GM18502 (cell line): ENCODE results near the gene TYW1B.
"Not testable (repeated sequence)": the region's sequence is repeated elsewhere in the genome, so short reads cannot be mapped to it uniquely, and the experiment has no call there.

ENCODE experiments used
- ATAC-seq: cut with Tn5 transposase; IDR thresholded peaks from one replicate; pipeline ENCODE4 v1.9.1; 2021; ENCODE audit warnings: mild to moderate bottlenecking; ENCODE audit not compliant: unreplicated experiment, poor library complexity

Gene TYW1B

DNA sequence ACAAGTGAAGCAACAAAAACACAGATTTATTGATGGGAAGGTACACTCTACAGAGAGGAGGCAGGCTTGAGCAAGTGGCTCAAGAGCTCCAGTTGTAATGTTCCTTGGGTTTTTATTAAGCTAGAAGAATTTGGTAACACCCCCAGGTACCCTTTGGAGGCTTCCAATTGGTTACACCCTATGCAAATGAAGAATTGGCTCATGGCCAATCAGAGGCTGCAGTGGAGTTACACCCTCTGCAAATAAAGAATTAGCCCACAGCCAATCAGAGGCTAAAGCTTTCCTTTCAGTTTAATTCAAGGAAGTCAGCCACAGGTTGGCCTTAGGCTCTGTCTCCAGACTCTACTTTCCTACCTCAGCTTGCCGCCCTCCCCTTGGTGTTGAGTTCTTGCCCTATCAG lies 10.3 kb downstream of the TYW1B start:
- not testable (repeated sequence) for ATAC-seq

DNA sequence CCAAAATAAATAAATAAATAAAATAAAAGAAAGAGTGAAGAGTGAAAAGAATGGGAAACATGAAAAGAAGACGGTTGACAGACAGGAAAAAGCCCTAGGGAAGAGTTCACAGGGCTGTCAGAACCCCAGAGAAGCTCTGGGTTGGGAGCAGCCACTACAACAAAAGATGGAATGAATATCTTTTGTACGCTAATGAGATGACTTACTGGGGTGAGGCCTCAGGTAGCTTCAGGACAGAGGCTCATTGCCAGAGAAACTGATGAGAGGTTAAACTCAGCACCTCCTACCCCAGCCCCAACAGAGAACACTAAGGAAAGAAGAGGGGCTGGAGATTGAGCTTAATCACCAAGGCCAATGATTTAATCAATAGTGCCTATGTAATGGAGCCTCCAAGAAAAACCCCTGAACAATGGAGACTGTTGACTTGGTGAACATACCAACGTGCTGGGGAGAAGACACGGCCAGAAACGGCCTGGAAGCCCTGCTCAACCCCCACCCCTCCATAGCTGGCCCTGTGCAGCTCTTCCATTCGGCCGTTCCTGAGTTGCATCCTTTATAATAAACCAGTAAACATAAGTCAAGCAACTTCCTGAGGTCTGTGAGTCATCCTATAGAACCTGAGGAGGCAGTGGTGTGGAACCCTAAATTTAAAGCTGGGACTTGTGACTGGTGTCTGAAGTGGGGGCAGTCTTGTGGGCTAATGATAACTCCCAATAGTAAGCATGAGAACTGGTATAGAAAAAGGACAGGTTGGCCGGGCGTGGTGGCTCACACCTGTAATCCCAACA lies 11.4 kb downstream of the TYW1B start:
- not testable (repeated sequence) for ATAC-seq

DNA sequence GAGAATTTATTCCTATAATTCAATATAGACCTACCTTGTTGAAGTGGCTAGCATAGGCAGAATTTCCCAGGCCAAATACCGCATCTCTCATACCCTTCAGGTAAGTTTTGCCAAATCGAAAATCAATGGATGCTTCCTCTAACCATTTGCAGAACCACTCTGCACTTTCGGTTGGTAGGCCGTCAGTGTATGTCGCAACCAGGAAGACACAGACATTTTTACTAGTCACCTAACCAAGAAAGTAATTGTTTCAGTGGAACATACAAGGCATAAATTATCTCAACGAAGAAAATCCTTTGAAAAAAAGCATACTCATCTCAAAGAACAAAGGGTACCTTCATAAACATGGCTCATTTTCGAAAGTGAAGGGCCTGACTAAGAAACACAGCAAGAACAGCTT lies 17.6 kb downstream of the TYW1B start:
- ATAC-seq = not testable (repeated sequence)

DNA sequence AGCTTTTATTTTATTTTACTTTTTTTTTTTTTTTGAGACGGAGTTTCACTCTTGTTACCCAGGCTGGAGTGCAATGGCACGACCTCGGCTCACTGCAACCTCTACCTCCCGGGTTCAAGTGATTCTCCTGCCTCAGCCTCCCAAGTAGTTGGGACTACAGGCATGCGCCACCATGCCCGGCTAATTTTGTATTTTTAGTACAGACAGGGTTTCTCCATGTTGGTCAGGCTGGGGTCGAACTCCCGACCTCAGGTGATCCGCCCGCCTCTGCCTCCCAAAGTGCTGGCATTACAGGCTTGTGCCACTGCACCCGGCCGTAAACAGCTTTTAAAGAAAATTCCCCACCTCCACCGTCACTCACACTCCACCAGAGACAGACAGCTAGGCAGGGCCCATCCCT lies 19.5 kb downstream of the TYW1B start:
- not testable (repeated sequence) for ATAC-seq

DNA sequence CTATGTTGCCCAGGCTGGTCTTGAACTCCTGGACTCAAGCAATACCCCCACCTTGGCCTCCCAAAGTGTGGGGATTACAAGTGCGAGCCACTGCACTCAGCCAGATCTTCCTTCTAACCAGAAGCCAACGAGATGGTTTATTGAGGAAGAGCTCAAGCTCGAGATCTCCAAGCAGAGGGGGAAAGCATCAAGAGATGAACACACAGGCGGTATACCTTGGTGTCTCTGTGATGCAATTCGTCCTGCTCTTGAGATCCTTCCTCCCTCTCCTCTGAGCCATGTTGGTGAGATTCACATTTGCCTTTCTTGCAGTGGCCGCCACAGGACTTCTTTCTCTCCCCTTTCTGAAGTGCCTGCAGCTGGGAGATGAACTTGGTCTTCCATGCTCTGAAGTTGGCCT lies 21.1 kb downstream of the TYW1B start:
- ATAC-seq = not testable (repeated sequence)

DNA sequence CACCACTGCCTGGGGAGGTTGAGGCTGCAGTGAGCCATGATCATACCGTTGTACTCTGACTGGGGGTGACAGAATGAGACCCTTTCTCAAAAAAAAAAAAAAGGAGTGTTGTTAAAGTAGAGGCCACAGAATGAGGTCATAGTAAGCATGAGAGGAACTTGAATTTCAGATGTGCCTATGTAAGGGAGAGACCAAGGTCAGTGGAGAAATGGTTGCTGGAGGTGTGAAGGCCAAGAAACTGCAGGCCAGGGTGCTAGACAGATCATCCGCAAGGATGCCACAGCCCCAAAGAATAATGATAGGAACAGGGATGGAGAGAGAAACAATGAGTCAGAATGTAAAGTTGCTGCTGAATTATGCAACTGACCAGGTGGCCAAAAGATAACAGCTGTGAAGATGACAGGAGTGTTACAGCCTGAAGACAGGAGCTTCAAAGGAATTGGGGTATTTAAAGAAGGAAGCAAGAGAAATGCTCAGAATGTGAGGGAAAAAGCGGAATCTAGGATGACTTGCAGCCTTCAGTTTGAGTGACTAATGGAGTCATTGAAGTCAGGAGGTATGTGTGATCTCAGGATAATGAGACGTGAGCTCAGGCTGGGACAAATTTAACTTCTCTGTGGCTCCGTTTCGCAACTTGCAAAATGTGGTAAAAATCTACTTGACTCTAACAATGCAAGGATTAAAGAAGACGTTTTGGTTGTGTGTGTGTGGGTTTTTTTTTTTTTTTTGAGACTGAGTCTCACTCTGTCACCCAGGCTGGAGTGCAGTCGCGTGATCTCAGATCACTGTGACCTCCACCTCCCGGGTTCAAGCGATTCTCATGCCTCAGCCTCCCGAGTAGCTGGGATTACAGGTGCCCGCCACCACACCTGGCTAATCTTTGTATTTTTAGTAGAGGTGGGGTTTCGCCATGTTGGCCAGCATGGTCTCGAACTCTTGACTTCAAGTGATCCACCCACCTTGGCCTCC lies 22.2 kb downstream of the TYW1B start:
- no peak for ATAC-seq

DNA sequence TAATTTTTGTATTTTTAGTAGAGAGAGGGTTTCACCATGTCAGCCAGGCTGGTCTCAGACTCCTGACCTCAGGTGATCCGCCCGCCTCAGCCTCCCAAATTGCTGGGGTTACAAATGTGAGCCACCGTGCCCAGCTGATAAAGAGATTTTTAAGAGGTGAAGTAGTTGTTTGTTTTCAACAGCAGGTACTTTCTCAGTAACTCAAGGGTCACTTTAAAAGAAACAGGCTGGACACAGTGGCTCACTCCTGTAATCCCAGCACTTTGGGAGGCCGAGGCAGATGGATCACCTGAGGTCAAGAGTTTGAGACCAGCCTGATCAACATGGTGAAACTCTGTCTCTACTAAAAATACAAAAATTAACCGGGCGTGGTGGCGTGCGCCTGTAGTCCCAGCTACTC lies 24.2 kb downstream of the TYW1B start:
- not testable (repeated sequence) for ATAC-seq

DNA sequence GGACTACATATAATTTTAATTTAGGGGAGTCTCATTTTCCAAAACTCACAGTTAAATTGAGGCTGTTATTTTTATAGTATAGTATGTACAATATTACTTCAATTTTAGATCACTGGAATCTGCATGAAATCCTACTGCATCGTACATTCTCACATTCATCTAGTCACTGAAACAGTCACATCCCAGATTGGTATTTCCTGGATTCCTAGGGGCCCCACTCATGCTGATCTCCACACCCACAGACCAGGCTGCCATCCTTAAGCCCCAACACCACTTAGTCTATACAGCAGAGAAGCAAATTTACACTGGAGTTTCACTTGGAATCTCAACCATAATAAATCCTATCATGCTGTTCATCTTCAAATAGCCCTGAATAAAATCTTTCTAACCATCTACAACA lies 26.4 kb downstream of the TYW1B start:
- ATAC-seq = not testable (repeated sequence)

DNA sequence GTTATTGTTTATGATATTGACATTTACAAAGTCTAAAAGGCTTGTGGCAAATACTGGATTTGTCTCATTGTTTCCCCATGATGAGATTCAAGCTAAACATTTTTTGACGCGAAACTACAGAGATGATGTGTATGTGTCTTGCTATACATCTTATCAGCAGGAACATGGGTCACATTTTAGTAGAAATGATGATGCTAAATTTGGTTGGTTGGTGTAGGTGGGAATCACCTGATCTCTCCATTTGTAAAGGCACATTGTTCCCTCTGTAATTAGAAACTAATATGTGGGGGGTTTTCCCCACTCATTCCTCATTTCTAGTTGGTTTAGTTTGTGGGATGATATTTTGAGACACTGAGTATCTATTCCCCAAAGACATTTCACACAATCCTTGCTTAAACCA lies 32.6 kb downstream of the TYW1B start:
- ATAC-seq = not testable (repeated sequence)

DNA sequence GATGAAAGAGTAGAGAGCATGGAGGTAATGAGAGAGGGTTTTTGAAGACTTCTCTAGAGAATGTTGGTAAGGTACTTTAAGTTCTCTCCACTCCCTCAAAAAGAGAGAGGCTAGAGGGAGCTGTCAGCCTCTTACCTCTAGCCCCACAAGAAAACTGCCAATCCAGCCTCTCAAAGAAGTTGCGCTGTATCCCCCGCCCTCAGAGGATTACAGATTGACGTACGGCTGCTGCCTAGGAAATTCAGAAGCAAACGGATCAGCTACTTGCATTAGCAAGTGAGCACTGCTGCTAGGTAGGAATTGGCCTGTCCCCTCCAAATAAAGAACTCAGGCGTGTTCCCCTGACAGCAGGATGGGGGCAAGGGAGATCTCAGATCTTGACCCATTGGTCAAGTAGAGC lies 34.2 kb downstream of the TYW1B start:
- ATAC-seq = no peak

DNA sequence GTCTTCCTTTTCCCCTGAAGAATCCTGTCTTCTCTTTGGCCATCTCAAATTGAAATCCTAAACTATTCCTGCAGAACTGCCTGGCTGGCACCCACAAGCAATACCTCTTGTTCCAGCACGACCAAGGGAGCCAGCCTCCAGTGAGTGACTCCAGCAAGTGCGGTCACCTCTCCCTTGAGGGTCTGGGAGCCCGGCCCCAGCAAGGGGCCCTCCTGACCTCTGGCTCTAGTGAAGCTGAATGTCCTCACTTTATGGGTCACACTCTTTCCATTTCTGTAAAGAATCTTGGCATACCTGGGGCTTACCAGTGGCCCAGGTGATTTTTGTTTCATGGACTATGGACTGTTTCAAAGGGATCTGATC lies 37.3 kb downstream of the TYW1B start:
- ATAC-seq = not testable (repeated sequence)

DNA sequence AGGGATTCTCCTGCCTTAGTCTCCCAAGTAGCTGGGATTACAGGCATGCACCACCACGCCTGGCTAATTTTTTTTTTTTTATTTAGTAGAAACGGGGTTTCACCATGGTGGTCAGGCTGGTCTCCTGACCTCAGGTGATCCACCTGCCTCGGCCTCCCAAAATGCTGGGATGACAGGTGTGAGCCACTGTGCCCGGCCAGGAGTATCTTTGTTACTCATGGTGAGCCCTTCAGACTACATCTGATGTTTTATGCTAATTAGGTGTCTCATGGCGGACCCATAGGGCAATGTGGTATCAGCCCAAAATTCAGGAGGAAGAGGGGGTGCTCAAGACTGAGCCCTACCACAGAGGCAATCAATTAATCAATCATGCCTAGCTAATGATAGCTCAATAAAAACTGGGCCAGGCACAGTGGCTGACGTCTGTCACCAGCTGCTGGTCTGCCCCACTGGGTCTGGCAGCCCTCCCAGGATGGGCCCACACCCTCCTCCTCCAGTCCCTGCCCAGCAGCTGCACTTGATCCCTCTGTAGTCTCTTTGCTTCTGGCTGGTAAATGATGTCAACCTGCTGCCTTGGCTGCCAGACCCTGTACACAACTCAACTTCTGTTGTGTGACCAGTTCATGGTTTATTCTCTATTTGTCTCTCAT lies 37.8 kb downstream of the TYW1B start:
- not testable (repeated sequence) for ATAC-seq

DNA sequence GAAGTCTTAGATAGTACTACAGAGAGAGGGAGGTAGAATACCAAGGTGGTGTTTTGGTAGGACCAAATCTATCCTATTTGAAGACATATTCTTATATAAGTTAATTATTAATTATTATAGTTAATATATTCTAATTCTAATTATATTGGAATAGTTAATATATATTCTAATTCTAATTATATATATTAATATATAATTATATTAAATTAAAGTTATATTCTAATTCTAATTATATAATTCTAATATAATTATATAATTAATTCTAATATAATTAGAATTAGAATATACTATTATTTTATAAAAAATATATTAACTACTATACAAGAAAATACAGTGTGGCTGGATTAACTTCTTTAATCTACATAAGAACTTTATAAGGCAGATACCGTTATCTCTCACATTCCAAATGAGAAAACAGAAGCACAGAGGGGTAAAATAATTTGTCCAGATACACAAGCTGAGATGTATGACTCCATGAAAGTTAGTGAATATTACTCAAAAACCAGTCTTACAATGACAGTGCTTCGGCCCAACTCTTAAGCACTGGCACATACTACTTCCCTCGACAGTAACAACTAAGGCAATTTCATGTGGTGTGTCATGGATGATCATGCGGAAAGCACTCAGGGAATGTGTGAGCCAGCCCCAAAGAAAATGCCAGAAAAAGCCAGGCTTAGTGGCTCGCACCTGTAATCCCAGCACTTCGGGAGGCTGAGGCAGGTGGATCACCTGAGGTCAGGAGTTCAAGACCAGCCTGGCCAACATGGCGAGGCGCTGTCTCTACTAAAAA lies 42.6 kb downstream of the TYW1B start:
- ATAC-seq = no peak

DNA sequence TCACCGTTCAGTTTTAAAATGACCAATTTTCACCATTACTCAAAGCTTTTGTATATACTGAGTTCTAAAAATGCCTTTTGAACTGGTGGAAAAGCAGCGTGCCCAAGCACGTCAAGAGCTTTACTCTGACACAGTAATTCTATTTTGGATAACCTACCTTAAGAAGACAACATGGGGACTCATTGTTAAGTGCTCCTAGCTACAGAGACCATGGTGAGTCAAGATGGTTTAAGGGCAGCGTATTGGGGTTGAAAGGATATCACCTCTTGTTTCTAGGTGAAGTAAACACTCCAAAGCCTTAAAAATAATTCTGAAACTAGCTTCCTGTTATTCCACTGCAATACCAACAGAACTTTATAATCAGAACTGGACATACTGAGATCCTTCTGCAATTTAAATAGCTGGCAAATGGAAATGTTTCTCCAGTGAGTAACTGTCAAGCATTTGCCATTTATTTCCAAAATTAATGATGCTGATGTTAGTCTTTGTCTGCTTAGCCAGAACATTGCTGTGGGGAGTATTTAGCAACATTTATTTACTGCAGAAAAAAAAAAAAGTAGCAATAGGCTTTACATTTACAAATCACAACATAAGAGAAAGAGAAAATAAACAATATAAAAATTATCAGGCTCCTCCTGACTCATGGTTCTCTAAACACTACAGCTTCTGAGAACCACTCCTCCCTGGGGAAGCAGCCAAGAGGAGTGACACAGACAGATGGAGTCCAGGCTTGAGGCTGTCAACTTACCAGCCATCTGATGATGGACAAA lies 44.2 kb downstream of the TYW1B start:
- not testable (repeated sequence) for ATAC-seq

DNA sequence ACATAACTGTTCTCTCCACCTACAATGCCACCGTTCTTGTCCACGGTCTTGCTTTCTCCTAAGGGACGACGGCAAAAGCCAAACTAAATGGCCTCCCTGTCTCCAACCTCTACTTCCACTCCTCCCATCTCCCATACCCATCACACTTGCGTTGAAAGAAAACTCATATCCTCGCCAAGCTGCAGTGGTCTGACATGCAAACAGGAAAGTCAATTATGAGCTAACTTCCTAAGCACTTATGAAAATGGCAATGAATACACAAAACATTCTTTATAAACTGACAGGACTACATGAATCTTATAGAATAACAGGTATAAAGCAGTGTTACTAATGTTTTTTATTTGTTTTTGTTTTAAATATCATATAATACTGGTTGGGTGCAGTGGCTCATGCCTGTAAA lies 46.4 kb downstream of the TYW1B start:
- ATAC-seq = no peak

DNA sequence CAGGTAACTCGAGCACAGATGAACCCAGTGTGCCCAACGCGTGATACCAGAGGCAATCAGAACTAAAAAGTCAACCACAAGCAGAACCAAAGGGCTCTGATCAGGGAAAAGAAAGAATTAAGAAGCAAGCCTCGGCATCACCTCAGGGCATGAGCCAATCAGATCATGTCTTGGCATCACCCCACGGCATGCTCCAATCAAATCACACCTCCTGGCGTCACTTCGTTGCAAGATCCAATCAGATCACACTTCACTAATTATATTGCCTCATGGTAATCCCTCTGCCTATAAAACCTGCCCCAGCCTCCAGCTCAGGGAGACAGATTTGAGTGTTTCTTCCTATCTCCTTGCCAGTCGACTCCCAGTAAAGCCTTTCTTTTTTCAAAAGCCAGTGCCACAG lies 46.8 kb downstream of the TYW1B start:
- ATAC-seq = no peak

DNA sequence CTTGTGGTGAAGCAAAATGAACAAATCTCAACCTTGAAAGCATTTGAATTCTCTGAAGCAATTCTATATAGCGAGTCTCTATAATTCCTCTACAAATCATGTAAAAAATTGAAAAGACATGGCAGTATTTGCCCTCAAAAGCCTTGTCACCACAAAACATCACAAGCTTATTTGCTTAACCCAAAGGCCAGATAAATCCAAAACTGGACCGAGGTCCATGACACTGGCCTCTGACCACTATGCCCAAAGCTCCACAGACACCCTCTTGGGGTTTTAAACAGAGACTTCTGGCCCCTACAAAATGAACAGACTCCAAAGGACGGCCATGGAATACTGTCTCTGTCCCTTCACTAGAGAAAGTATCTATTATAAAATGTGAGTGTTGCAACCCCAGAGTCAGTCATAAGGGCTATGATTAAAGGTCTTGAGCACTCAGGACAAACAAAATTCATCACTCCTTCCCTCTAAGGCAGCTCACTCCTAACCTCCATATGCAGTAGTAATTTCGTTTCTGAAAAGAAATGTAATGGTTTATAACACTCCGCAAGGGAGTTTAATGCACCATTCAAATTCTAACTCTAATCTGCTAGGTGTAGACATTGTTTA lies 47.6 kb downstream of the TYW1B start:
- not testable (repeated sequence) for ATAC-seq

DNA sequence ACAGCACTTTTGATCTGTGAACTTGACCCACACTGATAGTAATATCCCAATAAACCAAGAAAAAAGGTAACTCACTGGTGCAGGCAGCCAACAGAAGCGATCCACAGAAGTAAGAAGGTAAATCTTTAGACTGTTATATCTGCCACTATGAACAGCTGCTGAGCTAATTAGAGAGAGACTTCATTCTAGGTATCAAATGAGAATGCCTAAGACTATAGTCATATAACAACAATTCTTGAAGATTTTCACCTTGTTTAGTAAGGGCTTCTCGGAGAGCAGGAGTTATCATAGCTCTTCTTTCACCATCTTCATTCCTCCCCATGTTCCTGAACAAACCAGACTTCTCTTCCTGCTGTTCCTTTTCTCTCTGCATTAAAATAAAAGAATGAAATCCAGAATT lies 50.8 kb downstream of the TYW1B start:
- ATAC-seq = not testable (repeated sequence)

DNA sequence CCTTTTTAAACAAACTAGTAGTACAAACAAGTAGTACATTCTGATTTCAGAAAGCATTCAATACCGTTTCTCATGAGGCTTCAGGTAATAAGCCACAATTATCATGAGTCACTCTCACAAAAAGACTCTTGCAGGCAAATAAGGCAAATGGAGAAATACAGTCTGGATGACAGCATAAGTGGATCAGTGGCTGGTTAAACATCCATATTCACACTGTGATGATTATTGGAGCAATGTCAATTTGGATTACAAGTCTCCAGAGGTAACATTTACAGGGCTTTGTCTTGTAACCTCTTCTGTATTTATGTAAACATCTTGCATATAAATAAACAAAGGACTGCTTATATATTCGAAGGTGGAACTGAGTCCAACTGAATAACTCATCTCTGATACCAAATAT lies 55.4 kb downstream of the TYW1B start:
- ATAC-seq = not testable (repeated sequence)
